HG03139 (cell line): ENCODE data around the gene GSG1L.

ENCODE experiments used
- ATAC-seq: cut with Tn5 transposase; IDR thresholded peaks from one replicate; pipeline ENCODE4 v1.9.1; 2021; ENCODE audit not compliant: unreplicated experiment

Gene GSG1L

DNA sequence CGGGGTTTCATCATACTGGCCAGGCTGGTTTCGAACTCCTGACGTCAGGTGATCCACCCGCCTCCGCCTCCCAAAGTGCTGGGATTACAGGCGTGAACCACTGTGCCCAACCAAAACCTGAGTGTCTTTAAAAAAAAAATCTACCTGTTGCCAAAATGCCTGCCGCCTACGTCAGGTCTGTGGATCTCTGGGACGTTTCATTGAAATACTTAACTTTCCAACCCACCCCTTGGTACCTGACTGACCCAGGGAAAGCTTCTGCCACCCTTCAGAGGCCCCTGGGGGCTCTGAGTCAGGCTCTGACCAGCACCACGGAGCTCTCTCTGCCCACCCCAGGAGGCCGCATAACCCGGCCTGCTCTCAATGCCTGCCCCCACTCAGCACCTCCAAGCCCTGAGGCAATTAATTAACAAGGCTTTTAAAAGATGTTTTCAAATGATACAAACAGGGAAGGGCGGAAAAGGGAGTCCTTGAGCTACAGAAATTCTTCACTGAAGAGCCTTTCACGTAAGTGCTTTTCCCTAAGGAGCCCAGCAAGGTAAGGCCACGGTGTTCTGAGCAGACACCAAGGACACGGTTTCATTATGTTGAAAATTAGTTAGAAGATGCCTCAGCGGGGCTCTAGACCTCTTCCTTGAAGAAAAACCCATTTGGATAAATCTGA lies 29.3 kb upstream of the GSG1L start:
- no peak for ATAC-seq

DNA sequence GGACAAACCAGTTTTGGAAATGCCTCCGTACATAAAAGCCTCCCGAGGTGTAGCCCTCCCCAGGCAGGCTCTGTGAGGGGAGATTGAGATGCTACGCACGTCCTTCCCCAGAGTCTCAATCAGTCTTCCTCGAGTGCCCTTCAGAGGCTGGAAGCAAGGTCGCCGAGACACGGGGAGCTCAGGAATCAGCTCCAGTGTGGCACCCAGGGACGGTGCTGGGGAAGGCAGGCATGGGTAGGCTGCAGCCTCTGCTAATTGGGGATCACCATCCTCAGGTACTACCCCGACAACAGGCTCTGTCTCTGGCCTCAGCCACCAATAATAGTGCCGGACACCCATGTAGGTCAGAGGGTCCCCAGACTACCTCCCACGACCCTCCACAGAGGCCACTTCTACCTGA lies 28.1 kb upstream of the GSG1L start:
- ATAC-seq, result no peak

DNA sequence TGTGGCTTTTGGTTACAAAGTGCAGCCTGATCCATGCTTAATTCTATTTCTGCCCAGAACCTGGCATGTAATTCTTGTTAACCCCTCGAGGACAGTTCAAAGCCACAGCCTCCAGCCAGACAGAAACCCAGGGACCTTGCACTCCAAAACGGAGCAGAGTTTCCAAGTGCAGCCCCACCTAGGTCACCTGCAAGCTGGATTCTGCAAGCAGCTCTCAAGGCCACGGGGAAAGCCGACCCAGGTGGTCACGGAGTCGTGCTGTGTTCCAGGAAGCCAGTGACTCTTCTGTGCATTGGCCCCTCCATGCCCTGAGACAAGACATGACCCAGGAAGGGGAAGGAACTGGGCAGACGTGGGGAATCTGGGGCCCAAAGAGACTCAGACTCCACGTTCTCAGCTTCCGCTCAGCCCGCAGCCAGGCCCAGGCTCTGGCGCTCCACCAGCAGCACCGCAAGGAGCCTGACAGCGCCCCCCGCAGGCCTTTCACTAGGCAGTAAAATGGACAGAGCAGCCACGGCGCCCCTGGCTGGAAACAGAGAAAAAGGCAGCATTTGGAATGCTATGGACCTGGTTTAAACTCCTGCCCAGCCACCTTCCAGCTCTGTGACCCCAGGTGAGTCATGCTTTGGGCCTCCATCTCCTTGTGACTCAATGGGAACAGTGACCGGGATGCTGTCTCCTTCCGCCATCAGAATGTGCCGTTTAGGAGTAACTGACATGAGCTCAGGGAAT lies 27.3 kb upstream of the GSG1L start:
- ATAC-seq, result no peak

DNA sequence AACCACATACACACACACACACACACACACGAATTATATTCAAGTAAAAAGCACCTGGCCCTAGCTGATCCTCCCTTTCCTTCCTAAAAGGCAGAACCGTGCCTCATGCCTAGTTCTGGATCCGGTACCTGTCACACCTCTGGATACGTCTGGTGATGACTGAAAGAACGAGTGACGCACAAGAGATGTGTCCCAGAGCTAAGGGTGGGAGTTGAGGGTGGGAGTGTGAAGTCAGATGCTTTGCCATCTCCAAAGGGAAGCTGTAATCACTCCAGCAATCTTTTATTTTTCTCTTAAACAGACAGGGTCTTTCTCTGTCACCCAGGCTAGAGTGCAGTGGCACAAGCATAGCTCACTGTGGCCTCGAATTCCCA lies 26.5 kb upstream of the GSG1L start:
- no peak for ATAC-seq

DNA sequence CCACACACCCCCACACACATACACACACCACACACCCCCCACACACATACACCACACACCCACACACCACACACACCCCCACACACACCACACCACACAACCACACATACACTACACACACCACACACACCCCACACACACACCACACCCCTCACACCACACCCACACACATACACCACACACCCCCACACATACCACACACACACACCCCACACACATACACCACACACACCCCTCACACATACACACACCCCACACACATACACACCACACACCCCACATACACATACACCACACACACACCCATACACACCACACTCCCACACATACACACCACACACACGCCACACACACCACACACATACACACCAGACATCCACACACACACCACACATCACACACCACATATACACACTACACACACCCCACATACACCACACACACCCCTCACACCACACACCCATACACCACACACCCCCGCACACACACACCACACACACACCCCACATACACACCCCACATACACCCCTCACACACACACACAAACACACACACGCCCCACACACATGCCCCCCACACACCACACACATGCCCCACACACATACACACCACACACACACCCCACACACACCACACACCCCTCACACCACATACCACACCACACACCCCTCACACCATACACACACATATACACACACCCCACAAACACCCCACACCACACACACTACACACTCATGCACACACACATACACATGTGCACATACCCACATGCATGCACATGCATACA lies 25.9 kb upstream of the GSG1L start:
- ATAC-seq, result no peak

DNA sequence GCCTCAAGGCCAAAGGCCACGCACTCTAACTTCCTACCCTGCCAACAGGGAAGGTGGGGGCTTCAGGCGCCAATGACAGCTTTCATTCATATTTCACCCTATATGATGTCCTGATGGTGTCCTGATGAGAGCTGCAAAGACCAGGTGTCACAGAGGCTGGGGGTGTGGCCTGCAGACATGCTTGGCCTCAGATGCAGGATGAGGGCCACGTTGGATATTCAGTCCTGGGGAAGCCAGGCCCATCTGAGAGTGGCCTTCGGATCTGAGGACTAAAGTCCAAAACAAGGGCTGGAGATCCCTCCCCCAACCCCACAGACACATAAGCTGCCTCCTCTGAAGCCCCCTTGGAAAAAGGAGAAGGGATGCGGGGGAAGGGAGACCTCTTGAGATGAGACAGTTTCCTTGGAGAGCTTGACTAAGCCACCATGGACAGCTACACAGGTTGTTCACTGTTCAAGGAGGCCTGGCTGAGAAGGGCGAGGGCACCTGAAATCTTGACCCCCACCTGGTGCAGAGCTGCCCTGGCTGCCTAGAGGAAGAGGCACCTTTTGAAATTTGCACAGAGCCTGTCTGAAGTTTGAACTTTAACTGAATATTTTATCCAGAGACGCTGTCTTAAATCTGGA lies 24.3 kb upstream of the GSG1L start:
- ATAC-seq, result no peak

DNA sequence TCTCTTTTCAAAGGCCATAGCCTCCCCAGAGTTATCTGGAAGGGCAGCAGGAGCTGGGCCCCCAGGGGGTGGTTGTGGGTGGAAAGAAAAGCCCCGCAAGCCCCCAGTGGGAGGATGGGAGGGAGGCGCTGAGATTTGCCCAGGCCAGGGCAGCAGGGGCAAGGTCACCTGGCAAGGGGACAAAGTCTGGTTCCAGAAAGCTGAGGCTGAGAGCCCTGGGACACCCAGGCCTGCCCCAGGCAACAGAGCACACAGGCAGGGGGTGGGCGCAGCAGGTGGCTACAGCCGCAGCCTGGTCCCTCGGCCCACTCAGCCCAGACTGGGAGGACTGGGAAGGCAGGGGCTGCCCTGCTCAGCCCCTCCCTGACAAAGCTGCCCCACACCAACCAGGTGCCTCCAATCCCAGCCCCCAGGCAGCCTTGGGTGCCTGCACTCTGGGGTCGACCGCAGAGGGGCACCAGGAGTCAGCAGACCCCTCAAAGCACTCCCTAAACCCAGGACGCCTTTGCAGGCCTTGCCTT lies 23.7 kb upstream of the GSG1L start:
- no peak for ATAC-seq

DNA sequence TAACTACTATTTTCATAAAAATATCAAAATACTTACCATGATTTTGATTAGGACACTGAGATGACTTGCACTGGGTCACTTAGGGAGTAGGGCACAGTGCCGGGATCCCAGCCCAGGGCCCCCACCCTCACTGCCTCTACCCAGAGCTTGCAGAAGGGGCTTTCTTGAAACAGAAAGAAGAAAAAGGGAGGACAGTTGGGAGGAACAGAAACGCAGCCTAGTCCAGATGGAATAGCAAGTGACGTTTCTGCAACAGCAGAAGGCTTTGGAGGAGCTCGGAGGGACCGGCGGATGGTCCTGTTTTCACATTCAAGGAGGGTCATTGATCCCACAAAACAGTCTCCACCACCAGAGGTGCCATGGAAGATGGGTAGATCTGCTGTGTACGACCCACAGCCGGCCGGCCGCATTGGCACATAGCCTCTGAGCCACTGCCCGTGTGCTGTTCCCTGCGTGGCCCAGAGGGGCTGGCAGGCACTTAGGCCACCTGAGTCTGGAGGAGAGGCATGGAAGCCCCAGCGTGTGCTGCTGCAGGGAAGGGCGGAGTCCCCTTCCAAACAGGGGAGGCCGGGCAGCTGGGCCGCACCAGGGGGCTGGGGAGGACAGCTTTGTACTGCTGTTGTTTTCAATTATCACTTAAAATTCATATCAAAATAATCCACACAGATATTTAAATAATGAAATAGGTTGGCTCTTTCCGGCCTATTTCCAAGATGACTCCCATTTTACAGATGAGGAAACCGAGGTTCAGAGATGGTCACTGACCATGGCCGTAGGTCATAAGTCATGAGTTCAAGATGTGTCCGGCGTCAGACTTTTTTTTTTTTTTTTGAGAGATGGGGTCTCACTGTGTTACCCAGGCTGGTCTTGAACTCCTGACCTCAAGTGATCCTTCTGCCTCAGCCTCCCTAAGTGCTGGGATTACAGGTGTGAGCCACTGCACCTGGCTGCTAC lies 22.9 kb upstream of the GSG1L start:
- no peak for ATAC-seq

DNA sequence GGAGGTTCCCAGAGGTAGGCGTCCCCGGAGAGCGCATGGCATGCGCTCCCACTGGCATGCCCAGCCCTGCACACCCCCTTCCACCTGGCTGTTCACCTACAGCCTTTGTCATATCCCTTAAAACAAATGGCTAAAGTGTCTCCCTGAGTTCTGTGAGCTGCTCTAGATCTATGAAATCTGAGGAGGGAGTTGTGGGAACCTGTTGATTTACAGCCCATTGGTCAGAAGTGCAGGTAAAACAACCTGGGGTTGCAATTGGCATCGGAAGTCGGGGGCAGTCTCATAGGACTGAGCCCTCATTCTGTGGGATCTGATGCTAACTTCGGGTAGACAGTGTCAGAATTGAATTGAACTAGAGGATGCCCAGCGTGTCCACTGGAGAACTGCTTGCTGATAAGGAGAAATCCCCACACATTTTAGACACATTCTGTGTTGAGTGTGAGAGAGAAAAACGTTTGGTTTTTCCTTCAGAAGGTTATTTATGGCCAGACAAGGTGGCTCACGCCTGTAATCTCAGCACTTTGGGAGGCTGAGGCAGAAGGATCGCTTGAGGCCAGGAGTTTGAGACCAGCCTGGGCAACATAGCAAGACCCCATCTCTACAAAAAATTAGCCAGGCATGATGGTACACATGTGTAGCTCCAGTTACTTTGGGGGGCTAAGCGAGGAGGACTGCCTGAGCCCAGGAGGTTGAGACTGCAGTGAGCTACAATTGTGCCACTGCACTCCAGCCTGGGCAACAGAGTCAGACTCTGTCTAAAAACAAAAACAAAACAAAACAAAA lies 22.1 kb upstream of the GSG1L start:
- no peak for ATAC-seq

DNA sequence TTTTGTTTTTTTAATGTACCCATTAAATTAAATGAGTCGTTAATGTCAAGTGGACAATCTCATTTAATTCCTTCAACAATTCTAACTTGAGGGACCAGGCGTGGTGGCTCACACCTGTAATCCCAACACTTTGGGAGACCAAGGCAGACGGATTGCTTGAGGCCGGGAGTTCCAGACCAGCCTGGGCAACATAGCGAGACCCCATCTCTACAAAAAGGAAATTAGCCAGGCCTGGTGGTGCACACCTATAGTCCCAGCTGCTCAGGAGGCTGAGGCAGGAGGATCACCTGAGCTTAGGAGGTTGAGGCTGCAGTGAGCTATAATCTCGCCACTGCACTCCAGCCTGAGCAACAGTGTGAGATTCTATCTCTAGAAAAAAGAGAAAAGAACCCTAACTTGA lies 20.7 kb upstream of the GSG1L start:
- ATAC-seq, result no peak

DNA sequence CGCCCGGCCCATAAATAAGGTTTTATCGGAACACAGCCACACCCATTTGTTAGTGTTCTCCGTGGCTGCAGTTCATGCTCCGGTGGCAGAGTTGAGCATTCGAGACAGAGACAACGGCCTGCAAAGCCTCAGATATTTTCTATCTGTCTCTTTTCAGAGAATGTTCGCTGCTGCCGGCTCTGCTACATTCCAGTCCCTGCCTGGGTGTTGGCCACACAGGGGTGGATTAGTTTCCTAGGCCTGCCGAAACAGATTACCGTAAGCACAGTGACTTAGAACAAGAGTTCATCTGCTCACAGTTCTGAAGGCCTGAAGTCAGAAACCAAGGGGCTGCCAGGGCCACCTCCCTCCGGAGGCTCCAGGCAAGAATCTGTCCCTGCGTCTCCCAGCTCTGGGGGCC lies 19.1 kb upstream of the GSG1L start:
- no peak for ATAC-seq

DNA sequence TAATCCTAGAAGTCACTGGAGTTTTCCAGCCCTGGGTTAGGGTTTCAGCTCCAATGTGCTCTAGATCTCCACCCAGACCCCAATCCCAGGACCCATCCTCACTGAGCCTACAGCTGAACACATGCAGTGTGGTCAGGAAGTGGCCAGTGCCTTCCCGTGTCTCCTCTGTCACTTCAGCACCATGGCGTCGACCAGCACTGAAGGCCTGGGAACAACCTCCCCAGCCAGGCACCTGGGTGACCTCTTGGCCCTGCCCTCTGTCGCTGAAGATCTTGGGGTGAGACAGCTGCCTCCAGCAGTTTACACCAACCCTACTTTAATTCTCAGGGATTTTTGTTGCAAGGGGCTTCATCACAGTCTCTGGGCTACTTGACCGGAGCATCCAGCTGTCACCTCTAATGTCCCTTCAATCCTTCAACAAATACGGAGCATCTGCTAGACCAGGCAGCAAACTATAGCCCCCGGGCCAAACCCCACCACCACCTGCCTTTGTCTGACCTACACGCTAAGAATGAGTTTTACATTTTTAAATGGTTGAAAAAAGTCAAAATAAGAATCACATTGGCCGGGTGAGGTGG lies 18.0 kb upstream of the GSG1L start:
- no peak for ATAC-seq

DNA sequence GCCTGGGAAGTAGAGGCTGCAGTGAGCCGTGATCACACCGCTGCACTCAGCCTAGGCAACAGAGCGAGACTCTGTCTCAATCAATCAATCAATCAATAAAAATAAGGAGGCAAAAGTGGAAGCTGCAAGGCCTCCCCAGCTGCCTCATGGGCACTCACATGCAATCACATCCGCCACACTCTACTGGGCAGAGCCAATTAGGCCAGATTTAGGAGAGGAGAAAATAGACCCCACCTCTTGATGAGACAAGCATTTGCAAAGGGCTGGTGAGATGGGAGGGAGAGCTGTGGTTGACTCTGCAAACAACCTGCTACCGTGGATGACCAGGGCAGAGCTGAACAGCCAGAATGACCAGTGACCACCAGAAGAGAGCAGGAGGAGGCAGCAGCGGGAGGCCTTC lies 14.7 kb upstream of the GSG1L start:
- ATAC-seq, result no peak

DNA sequence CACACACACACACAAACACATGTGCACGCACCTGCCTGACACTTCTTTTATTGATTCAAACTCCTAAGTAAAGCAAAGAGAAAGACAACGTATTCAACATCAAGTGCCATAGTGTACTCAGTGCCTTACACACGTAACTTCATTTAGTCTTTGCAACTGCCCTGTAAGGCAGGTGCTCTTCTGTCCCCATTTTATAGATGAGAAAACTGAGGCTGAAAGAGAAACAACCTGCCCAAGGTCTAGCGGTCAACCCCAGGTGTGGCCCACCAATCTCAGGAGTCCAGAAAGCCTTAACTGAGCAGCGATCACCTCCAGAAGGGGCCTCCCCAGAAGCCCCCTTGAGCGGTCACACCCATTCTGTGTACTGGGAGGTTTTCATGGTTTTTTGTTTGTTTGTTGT lies 10.3 kb upstream of the GSG1L start:
- ATAC-seq, result no peak

DNA sequence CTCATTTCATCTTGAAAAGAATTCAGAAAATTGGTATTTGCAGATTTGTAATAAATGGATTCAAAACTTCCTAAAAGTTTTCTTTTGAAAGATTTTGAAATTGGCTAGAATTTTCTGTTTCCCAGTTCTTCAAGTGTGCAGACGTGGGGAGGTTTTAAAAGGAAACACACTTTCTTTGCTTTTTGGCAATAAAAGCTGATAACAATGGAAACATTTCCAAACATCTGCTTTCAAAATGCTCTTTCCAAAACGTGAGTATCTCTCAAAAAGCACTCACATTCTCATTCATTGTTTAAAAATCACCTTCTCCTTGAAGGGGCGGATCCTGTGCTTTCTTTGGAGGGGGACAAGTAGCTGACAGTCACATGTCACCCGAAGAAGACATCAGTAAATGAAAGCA lies 8.6 kb upstream of the GSG1L start:
- ATAC-seq, result no peak

DNA sequence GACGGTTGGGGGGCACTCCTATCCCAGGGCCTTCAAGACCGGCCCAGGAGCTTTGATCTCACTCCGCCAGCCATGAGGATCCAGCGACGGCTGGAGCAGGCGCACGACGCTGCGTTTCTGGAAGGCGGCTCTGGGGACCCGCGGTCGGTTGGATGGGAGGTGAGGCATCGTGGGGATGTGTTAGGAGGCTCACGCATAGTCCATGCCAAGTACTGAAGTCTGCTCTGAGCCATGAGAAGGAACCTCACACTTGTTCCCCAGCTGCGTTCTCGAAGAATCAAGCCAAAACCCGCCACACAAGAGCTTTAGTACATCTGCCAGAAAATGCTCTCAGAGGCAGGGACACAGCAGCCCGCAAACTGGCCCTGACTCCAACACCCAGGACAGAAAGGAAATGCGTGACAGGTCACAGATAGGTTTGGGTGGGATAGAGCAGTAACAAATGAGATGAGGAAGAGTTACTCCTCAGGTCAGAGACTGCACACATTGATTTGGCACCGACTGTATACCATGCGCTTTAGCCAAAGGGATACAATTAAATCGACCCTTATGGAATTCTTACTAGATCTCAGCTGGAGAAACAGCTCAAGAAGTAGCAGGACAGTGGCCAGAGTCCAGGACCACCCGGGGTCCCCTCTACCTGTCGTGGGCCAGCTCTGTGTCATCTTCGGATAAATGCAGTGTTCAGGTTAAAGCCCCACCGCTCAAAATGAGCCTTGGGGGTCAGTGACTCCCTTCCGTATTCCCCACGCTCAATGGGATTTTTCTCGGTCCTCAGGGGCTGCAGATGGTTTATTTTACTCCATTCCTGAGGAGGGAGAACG lies 6.7 kb upstream of the GSG1L start:
- ATAC-seq, result no peak

DNA sequence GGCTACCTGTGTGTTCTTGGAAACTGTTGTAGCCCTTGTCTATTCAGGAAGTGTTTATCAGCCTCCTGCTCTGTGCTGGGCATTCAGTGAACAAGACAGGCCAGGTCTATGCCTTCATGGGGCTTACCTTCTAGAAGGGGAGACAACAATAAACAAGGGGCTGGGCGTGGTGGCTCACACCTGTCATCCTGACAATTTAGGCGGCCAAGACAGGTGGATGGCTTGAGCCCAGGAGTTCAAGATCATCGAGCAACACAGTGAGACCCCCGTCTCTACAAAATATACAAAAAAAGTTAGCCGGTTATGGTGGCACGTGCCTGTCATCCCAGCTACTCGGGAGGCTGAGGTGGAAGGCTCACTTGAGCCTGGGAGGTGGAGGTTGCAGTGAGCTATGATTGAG lies 5.5 kb upstream of the GSG1L start:
- no peak for ATAC-seq

DNA sequence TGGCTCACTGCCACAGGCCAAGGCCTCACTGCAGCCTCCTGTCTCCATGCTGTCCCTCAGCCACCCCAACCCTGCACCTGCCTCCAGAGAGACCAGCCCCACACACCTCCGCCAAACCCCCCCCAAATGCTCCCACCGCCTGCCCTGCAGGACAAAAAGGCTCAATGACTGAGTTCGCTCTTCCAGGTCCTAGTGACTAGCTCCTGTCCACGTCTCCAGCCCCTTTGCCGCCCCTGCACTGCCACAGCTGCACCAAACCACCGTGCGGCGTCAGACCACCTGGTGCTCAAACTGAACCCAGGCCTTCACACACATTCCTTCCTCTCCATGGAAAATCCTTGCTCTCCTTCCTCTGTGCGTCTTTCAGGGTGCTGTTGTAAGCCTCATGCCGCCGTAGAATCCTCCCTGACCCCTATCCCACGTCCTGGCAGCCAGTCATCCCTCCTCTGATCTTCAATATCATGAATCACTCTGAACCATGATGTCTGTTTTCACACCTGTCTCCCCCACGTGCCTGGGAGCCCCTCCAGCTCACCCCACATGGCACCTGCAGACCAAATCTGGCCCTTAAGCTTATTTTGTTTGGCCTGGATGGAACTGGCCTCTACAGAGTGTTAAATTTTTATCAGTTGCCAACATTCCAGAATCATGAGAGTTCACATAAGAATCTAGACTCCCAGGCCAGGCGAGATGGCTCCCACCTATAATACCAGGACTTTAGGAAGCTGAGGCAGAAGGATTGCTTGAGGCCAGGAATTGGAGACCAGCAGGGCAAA lies 4.3 kb upstream of the GSG1L start:
- no peak for ATAC-seq
